Measurements from ENCODE around the gene BEX3.
"Not testable (repeated sequence)": the region's sequence is repeated elsewhere in the genome, so short reads cannot be mapped to it uniquely, and the experiment has no call there.

BEX3 gene

DNA sequence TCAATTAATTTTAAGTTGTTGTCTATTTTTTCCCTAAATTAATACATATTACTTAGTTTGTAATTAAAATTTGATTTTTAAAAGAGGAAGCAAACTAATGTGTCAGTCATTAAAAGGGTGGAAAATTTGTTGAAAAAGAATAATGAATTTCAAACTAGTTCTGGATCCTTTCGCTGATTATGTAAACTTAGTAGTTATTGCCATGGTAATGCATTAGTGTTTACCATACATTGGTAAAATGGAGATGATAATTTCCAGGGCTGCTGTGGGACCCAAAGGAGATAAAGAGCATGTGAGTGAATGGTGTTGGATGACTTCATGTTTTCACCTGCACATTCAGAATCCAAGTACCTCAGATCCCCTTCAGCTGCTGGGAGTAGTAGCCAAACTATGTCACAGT is 6.5 kb downstream of the BEX3 start:
- DNase-seq (ENCODE audit: low read depth) = no peak

GRCh38 chrX:103384672-103385071 is 8.3 kb downstream of the BEX3 start:
- DNase-seq (ENCODE audit: low read depth) = no peak

- not testable (repeated sequence) for DNase-seq (ENCODE audit: low read depth)
Observed at GRCh38 chrX:103385283-103385830, 9.0 kb downstream of the BEX3 start.

- DNase-seq (ENCODE audit: low read depth) = no peak
Observed at GRCh38 chrX:103386332-103386731, 10.0 kb downstream of the BEX3 start.

- no peak for DNase-seq (ENCODE audit: low read depth)
Observed at GRCh38 chrX:103393487-103393886, 17.1 kb downstream of the BEX3 start.

GRCh38 chrX:103396186-103396585 is 19.8 kb downstream of the BEX3 start:
- DNase-seq (ENCODE audit: low read depth) = no peak

GRCh38 chrX:103396660-103397059 is 20.3 kb downstream of the BEX3 start:
- no peak for DNase-seq (ENCODE audit: low read depth)

DNA sequence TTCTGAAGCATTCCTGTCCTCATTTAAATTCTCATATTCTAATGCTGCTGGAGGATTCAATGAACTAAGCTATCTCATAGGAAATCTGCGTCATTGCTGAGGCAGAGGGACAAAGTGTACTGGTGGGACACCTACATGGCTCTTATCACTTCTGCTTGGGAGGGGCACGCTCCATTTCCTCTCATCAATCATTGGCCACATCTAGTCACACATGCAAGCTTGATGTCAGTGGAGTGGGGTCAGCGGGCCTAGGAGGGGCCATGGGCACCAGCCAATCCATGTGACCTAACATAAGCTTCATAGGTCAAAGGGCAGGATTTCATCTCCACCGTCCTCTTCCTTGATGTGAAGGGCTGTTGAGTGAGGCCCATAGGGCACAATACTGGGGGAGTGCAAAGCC is 21.4 kb downstream of the BEX3 start:
- DNase-seq (ENCODE audit: low read depth) = no peak

DNA sequence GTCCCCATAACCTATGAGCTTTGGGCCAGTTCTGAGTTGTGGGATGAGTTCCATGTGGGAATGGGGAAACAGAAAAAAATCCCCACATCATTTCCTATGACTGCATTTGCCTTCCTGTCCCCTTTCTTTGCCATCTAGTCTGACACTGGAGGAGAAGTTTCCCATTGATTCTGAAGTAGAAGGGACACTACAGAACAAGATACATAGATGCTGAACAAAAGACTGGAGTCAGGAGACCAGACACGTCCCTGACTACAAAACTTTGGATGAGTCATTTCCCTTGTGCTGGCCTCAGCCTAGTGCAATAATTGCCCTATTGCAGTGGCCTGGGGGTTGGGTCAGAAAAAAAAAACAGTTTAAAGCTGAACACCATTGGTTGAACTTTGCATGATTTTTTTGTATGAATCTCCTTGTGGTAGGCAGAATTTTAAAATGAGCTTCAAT is 22.1 kb downstream of the BEX3 start:
- DNase-seq (ENCODE audit: low read depth) = no peak

DNA sequence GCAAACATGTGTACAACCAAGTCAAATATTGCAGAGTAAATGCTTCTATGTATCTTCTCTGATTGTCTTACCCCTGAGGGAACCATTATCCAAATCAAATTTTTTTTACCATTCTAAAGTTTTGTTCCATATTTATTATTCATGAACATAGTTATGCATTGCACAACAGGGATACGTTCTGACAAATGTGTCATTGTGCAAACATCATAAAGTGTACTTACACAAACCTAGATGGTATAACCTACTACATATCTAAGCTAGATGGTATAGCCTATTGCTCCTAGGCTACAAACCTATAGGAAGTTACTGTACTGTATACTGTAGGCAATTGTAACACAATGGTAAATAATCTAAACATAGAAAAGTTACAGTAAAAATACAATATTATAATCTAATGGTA is 23.4 kb downstream of the BEX3 start:
- DNase-seq (ENCODE audit: low read depth) = no peak

DNA sequence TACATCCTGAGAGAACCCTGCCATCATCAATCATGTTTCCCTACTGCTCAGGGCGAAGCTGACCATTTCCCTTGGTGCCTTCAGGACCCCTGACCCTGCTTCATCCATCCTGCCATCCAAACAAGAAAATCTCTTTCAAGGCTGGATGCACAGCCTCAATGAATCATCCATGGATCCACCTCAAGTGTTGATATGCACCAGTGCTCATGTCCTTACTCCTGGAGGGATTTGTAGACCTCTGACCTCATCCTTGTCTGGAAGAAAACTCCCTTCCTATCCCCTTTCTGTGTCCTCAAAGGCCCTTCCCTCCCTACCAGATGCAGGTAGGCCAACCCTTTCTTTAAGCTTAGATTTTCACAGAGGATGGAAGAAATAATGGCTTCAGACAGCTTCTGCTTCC is 24.6 kb downstream of the BEX3 start:
- no peak for DNase-seq (ENCODE audit: low read depth)

DNA sequence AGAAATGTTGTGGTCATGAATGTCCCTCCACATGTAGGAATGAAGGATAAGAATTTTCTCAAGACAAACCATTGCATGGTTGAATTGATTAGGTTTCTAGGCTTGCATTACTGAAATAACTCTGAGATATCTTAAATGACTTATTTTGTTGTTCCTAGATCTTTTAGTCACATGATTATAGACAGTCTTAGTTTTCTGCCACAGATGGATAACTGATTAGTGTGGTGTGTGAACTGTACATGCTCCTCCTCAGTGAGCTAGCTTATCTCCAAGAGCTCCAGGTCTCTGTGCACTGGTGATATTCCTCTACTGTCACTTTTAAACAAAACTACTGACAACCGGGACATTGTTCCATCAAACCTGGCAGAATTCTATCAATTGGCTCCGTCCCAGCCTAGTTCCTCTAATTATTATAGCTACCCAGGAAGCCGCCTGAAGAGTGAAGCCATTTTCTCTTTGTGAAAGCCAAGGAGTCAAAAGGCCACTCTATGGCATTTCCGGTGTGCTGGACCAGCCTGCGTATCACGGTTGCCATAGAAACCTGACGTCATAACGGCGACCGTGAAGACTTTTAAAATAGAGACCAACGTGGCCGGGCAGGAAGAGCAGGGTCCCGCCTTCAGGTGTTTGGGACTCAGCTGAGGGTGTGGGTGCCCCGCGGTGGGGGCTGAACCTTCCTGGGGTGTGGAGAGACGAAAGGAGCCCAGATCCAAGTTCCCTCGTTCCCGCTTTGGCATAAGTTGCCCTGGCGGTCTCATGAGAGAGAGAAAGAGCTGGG is 28.1 kb downstream of the BEX3 start:
- peak; percentile 10 for DNase-seq (ENCODE audit: low read depth)

- DNase-seq (ENCODE audit: low read depth) = no peak
Observed at GRCh38 chrX:103405009-103405333, 28.6 kb downstream of the BEX3 start.

GRCh38 chrX:103406256-103406655 is 29.9 kb downstream of the BEX3 start:
- DNase-seq (ENCODE audit: low read depth) = no peak

DNA sequence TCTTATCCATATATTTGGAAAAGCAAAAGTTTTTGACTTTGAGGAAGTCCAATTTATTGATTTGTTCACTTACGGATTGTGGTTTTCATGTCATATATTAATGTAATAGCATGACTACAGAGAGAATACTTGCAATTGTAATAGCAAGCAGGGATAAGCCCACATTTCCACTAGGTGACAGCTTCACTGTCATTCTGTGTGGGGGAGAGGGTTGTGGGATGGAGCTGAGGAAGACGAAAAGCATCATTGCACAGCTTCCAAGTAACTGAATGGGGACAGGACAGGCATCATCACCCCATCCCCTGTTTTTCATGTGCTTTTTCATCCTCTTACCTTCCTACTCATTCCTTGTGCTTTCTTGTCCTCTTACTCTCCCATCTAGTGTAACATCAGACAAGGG is 31.4 kb downstream of the BEX3 start:
- no peak for DNase-seq (ENCODE audit: low read depth)

GRCh38 chrX:103411721-103412120 is 35.4 kb downstream of the BEX3 start:
- DNase-seq (ENCODE audit: low read depth) = not testable (repeated sequence)

- no peak for DNase-seq (ENCODE audit: low read depth)
Observed at GRCh38 chrX:103413705-103414387, 37.5 kb downstream of the BEX3 start.

DNA sequence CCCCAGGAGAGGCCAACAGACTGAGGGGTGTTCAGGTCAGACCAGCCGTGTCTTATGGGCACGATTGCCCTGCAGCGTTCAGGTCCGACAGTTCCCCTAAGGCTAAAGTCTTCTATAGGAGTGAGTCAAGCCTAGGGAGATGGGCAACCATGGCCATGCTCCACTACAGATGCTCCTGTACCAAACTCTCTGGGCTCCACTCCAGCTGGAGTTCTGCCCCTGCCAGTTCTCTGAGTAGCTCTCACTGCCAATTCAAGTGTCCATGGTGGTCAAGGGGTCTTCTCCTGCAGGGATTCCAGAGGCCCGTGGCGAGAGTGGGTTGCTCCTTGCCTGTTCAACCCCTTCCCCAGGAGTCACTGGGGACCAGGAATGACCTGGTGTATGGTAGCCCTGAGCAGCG is 38.2 kb downstream of the BEX3 start:
- no peak for DNase-seq (ENCODE audit: low read depth)

GRCh38 chrX:103415068-103415467 is 38.7 kb downstream of the BEX3 start:
- no peak for DNase-seq (ENCODE audit: low read depth)

DNA sequence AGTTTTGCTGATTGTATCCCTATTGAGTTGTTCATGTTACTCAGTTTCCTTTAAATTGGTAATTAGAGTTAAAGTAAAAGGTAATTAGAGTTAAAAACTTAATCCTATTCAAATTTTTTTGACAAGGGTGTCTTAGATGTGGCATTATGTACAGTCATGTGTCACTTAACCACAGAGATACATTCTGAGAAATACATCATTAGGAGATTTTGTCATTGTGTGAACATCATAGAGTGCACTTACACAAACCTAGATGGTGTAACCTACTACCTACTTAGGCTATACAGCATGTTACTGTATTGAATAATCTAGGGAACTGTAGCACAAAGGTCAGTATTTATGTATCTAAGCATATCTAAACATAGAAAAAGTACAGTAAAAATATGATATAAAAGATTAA is 39.2 kb downstream of the BEX3 start:
- no peak for DNase-seq (ENCODE audit: low read depth)

DNA sequence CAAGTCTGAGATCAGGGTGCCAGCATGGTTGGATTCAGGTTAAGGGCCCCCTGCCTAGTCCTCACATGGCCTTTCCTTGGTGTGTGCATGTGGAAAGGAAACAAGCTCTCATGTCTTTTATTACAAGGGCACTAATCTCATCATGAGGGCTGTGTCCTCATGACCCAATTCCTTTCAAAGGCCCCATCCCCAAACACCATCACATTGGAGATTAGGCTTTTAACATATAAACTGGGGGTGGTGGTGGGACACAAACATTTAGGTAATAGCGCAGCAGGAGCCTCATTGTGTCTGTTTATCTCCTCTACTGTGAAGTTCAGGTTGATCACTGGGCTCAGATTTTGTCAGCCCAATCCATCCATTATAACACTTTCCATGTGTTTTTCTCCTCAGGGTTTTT is 41.0 kb downstream of the BEX3 start:
- no peak for DNase-seq (ENCODE audit: low read depth)

DNA sequence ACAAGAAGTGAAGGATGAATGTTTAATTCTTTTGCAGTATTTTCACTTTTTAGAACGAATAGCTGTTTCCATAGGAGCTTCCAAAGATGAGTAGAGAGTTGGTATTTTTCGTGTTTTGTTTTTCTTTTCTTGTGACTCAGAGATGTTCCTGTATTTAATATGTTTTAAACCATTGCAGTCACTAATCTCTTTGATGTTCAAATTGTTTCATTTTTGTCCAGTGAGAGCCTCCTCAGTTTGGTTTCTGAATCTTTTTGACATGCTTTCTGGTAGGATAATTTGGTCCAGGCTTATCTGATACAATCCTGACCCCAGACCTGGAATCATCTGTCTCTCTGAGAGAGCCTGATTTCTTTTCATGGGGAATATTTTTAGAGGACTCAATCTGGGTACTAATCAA is 41.6 kb downstream of the BEX3 start:
- no peak for DNase-seq (ENCODE audit: low read depth)

- no peak for DNase-seq (ENCODE audit: low read depth)
Observed at GRCh38 chrX:103418811-103419340, 42.5 kb downstream of the BEX3 start.
